ENCODE results near the gene BMPR1A. TPM values are rescaled to one million over a fixed set of nuclear protein-coding genes. Genes with fewer than 3 reads are reported as not detected.

BMPR1A gene
- total RNA-seq, 3 donors from 2014 or later: 49.8 to 87.2 (median 57.4) TPM

DNA sequence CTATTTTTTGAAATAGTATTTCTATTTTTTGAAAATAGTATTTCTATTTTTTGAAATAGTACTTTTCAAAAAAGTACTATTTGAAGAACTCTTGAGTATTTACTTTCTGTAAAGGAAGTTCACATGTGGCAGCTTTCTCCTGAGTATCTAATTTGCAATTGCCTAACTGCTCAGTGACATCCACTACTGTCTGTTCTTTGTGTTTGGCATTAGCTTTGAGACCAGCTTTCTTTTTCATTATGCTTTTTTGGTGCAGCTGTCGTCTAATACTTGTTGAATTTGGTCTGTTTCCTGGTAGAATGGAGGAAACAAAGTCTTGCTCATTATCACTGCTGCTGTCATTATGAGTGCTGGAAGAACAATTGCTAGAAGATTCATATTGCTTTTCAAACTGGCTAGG lies 99.1 kb downstream of the BMPR1A start:
- no peaks in the 10 kb centered on the region for H3K4me1 ChIP-seq
- H3K4me3 ChIP-seq: no peak overlapping the region
- no peaks in the 10 kb centered on the region for H3K27me3 ChIP-seq
- TF ChIP-seq, protein P1, sequence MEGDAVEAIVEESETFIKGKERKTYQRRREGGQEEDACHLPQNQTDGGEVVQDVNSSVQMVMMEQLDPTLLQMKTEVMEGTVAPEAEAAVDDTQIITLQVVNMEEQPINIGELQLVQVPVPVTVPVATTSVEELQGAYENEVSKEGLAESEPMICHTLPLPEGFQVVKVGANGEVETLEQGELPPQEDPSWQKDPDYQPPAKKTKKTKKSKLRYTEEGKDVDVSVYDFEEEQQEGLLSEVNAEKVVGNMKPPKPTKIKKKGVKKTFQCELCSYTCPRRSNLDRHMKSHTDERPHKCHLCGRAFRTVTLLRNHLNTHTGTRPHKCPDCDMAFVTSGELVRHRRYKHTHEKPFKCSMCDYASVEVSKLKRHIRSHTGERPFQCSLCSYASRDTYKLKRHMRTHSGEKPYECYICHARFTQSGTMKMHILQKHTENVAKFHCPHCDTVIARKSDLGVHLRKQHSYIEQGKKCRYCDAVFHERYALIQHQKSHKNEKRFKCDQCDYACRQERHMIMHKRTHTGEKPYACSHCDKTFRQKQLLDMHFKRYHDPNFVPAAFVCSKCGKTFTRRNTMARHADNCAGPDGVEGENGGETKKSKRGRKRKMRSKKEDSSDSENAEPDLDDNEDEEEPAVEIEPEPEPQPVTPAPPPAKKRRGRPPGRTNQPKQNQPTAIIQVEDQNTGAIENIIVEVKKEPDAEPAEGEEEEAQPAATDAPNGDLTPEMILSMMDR (IDR thresholded peaks at IDR 0.05): no peak
- TF ChIP-seq POLR2A (IDR thresholded peaks at IDR 0.05) (no peak), POLR2AphosphoS5 (IDR thresholded peaks at IDR 0.05) (no peak)
- no peak for DNase-seq (ENCODE audit: low spot score in 2 of 2)
- no peaks in the 10 kb centered on the region for H3K9me3 ChIP-seq
- H3K36me3 ChIP-seq: no peaks in the 10 kb centered on the region
- no peak overlapping the region for H3K27ac ChIP-seq
- intact Hi-C loops (cut with DNase I; ENCODE audit: low total_unique reads): no loop called here

DNA sequence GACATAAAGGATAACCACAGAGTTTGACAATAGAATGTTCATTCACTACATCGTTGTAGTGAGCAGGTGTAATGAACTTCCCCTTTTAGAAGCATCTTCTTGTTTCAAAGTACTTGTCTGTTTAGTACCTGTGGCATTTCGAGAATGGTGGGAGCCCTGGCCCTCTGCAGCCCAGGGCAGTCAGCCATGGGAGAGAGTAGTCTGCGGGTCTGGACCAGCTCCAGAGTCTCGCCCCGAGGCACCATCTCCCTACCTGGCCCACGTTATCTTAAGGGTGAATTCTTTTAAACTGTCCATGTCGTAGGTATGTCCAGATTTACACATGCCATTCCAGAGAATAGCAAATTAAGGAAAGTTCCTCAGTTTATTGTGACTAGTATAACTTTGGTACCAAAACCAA lies 99.7 kb downstream of the BMPR1A start:
- H3K4me1 ChIP-seq: no peaks in the 10 kb centered on the region
- H3K9me3 ChIP-seq: no peaks in the 10 kb centered on the region
- no peak overlapping the region for H3K27ac ChIP-seq
- H3K27me3 ChIP-seq: no peaks in the 10 kb centered on the region
- no peak overlapping the region for H3K4me3 ChIP-seq
- TF ChIP-seq POLR2A (IDR thresholded peaks at IDR 0.05) (no peak), POLR2AphosphoS5 (IDR thresholded peaks at IDR 0.05) (no peak)
- TF ChIP-seq, protein P1 (IDR thresholded peaks at IDR 0.05): no peak
- intact Hi-C loops (cut with DNase I; ENCODE audit: low total_unique reads): no loop called here
- no peak for DNase-seq (ENCODE audit: low spot score in 2 of 2)
- H3K36me3 ChIP-seq: no peaks in the 10 kb centered on the region

DNA sequence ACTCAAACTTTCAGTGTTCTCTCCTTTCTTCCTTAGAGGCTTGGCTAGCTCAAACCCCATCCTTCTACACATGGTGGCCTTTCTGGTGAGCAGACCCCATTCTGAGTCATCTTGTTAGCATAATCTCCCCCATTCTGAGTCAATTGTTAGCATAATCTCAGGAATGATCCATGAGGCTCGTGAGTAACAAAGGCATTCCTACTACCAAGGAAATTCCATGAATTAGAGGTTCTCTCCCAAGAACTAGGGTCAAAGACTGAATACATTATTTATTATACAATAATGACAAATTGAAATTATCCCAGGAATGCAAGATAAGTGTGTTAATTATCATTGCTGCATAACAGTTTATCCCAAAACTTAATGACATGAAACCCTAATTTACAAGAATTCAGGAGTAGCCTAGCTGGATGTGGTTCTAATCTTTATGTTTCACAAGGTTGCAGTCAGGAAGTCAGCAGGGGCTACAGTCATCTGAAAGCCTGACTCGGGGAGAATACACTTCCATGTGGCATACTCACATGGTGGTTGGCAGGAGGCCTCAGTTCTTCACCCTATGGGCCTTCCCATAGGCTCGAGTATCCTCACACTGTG lies 100.8 kb downstream of the BMPR1A start:
- Histone ChIP-seq H3K27ac (no peak overlapping the region), H3K9me3 (no peaks in the 10 kb centered on the region), H3K4me1 (no peaks in the 10 kb centered on the region), H3K36me3 (no peaks in the 10 kb centered on the region), H3K4me3 (no peak overlapping the region), H3K27me3 (no peaks in the 10 kb centered on the region)
- intact Hi-C loops (cut with DNase I; ENCODE audit: low total_unique reads): no loop called here
- DNase-seq (ENCODE audit: low spot score in 2 of 2): no peak
- TF ChIP-seq, protein P1 (IDR thresholded peaks at IDR 0.05): no peak
- no peak for TF ChIP-seq POLR2A (IDR thresholded peaks at IDR 0.05)

DNA sequence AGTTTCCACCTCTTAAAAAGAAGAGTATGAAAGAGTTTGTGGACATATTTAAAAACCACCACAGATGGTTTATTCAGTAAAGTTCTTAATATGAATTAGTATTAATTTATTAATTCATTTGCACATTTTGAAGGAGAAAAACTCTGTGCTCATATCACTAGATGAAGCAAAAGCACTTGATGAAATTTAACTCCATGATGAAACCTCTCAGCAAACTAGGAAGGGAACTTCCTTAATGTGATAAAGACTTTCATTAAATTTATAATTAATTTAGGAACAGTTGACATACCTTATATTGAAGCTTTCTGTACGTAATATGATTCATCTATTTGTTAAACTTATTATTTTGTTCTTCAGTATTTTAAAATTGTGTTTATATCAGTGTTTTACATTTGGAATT lies 101.6 kb downstream of the BMPR1A start:
- TF ChIP-seq, protein P1 (IDR thresholded peaks at IDR 0.05): no peak
- TF ChIP-seq POLR2A (IDR thresholded peaks at IDR 0.05) (no peak), POLR2AphosphoS5 (IDR thresholded peaks at IDR 0.05) (no peak)
- Histone ChIP-seq H3K4me1 (no peaks in the 10 kb centered on the region), H3K36me3 (no peaks in the 10 kb centered on the region), H3K4me3 (no peak overlapping the region), H3K27me3 (no peaks in the 10 kb centered on the region), H3K27ac (no peak overlapping the region), H3K9me3 (no peaks in the 10 kb centered on the region)
- intact Hi-C loops (cut with DNase I; ENCODE audit: low total_unique reads): no loop called here
- no peak for DNase-seq (ENCODE audit: low spot score in 2 of 2)

DNA sequence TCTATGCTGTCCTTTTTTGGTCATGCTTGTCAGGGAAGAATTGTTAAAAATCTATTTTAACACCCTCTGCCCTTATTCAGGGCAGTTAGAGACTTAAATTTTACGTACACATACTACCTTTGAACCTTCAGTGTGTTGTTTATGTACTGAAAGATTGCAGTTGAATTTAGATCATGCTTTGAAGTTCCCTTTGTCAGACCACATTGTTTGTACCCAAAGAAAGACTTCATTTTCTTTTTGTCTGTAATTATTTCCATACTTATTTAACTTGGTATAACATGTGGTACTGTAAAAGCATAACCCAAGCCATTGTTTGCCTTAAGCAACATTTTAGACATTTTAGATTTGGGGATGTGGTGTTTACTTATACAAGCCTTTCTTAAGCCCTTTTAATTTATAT lies 104.9 kb downstream of the BMPR1A start:
- intact Hi-C loops (cut with DNase I; ENCODE audit: low total_unique reads): no loop called here
- Histone ChIP-seq H3K9me3 (no peaks in the 10 kb centered on the region), H3K4me1 (no peaks in the 10 kb centered on the region), H3K4me3 (no peak overlapping the region), H3K36me3 (no peaks in the 10 kb centered on the region), H3K27ac (no peak overlapping the region), H3K27me3 (no peaks in the 10 kb centered on the region)
- no peak for DNase-seq (ENCODE audit: low spot score in 2 of 2)
- TF ChIP-seq, protein P1 (IDR thresholded peaks at IDR 0.05): no peak
- TF ChIP-seq POLR2A (IDR thresholded peaks at IDR 0.05): no peak
- no peak for TF ChIP-seq POLR2AphosphoS5 (IDR thresholded peaks at IDR 0.05)
